GM21723 (cell line): ENCODE results near the gene LRP6.
"Not testable (repeated sequence)": the region's sequence is repeated elsewhere in the genome, so short reads cannot be mapped to it uniquely, and the experiment has no call there.

ENCODE experiments used
- ATAC-seq: cut with Tn5 transposase; IDR thresholded peaks from one replicate; pipeline ENCODE4 v1.9.1; 2021; ENCODE audit warnings: mild to moderate bottlenecking, moderate library complexity; ENCODE audit not compliant: unreplicated experiment

Gene LRP6

GRCh38 chr12:12265571-12266388 is 1.1 kb downstream of the LRP6 start:
- no peak for ATAC-seq

GRCh38 chr12:12265035-12265434 is 1.8 kb downstream of the LRP6 start:
- ATAC-seq, result no peak

DNA sequence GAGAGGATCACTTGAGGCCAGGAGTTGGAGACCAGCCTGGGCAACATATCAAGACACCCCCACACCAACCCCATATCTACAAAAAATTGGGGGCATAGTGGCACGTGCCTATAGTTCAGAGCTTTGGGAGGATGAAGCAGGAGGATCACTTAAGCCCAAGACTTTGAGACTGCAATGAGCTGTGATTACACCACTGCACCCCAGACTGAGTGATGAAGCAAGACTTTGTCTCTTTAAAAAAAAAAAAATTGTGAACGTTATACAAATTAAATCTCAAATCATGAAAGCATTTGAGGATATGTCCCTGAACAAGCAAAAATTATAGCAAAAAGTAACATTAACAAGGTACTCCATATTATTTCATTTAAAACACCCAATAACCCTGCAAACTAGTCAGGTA is 2.9 kb downstream of the LRP6 start:
- no peak for ATAC-seq

DNA sequence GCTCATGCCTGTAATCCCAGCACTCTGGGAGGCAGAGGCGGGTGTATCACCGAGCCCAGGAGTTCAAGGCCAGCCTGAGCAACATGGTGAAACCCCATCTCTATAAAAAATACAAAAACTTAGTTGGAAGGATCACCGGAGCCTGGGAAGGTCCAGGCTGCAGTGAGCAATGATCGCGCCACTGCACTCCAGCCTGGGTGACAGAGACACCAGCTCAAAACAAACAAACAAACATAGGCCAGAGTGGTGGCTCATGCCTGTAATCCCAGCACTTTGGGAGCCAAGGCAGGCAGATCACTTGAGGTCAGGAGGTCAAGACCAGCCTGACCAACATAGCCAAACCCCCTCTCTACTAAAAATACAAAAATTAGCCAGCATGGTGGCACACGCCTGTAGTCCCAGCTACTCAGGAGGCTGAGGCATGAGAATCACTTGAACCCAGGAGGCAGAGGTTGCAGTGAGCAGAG is 10.5 kb downstream of the LRP6 start:
- not testable (repeated sequence) for ATAC-seq

GRCh38 chr12:12254553-12254952 is 12.3 kb downstream of the LRP6 start:
- no peak for ATAC-seq

DNA sequence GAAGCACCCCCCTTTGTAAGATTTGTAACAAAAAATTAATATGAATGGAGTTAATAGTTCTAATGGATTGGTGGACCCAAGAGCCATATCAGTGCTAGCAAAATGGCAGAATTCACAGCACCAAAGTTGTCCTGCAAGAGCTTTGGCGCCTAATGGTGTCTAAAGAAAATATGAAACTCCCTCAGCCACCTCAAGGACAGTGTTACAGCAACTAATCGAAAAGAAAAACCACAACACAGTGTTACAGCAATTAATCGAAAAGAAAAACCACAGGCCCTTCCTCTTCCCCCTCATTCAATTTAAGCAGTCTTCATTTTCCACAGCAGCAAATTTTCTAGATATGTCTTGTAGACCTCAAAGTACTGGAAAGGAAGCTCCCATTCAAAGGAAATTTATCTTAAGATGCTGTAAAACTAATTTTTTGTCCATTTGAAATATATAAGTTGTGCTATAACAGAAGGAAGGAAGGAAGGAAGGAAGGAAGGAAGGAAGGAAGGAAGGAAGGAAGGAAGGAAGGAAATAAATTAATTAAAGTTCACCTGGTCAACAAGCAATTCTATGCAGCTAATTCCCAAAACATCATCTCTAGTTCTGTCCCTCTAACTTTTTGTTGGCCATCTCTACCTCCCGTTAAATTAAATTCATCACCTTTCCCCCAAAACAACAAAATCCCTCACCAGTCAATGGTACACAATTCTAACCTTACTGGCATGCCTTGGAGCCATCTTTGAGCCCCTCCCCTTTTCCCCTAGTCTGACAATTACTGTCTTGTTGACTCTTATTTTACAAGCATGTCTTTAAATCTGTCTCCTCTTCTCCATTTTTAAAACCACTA is 17.4 kb downstream of the LRP6 start:
- no peak for ATAC-seq

- ATAC-seq, result no peak
These were observed 19.3 kb downstream of the LRP6 start for GRCh38 chr12:12247584-12247983.

GRCh38 chr12:12244341-12244740 is 22.5 kb downstream of the LRP6 start:
- no peak for ATAC-seq

GRCh38 chr12:12240662-12241340 is 26.0 kb downstream of the LRP6 start:
- no peak for ATAC-seq

DNA sequence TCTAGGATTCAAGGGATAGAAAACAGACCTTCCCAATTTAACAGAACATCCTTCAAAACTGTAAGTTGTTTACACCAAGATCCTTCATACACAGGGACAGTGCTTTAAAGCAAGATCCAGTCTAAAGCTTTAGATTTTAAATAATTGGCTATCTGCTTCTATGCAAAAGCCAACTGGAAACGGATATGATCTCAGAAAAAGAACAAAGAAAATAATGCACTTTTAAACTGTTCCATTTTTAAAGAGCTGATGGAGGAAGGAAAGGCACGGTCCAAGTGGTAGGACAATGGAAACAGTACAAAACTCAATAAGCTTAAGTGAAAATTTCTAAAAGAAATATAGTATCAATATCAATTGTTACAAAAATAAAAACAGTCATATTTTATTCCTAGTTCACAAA is 27.7 kb downstream of the LRP6 start:
- no peak for ATAC-seq

- ATAC-seq, result no peak
These were observed 28.2 kb downstream of the LRP6 start for GRCh38 chr12:12238605-12239004.

DNA sequence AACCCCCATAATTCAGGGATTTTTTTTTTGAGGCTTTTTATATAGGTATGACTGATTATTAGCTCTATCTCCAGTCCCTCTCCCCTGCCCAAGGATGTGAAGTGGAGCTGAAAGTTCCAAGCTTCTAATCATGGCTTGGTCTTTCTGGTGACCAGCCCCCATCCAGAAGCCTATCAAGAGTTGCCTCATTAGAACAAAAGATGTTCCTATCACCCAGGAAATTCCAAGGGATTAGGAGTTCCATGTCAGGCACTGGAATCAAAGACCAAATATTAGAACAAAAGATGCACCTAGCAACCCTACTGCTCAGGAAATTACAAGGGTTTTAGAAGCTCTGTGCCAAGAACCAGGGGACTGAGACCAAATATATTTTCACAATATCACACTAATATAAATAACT is 29.9 kb downstream of the LRP6 start:
- no peak for ATAC-seq

DNA sequence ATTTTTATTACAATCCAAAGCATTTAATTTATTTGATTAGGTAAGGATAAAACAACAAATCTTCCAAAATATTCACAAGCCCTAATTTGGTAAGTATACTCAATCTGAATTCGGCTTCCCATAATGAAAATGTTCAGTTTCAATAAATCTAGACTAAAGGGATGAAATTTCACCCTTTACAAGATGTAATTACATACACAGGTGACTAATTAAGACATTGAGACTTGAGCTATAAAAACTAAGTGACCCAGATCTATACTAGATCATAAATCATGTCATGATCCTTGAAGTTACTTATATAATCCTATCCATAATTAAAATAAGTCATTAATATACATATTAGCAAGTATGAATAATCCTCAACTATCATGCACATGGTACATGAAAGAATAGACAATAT is 36.6 kb downstream of the LRP6 start:
- ATAC-seq, result no peak

GRCh38 chr12:12229556-12230092 is 37.2 kb downstream of the LRP6 start:
- ATAC-seq, result no peak

DNA sequence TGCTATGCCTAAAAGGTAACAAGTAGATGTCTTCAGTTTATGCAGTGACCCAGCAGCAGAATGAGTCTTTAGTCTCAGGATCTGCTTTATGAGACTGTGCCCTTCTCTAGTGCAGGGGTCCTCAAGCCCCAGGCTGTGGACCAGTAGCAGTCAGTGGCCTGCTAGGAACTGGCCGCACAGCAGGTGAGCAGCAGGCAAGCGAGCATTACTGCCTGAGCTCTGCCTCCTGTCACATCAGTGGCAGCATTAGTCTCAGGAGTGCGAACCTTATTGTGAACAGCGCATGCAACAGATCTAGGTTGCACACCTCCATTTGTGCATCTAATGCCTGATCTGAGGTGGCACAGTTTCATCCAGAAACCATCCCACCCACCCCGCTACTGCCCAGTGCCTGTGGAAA is 38.4 kb downstream of the LRP6 start:
- no peak for ATAC-seq

- no peak for ATAC-seq
These were observed 40.7 kb downstream of the LRP6 start for GRCh38 chr12:12226187-12226586.

GRCh38 chr12:12224240-12224940 is 42.5 kb downstream of the LRP6 start:
- no peak for ATAC-seq

GRCh38 chr12:12221560-12221959 is 45.3 kb downstream of the LRP6 start:
- ATAC-seq, result no peak

DNA sequence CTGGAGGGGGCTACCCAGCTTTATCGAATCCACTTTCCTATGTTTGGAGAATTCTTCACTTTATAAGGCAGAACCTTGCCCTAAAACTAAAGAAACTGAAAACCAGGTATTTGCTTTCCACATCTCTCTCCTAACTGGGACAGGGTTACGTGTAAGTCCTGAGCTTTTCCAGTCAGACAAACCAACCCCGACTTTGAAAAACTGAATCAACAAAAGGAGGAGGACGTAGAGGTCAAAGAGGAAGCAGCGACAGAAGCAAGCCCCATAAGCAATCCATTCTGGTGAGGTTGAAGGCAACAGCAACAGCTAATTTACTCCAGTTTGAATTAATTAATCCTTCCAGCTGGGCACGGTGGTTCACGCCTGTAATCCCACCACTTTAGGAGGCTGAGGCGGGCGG is 47.2 kb downstream of the LRP6 start:
- no peak for ATAC-seq

- no peak for ATAC-seq
These were observed 49.9 kb downstream of the LRP6 start for GRCh38 chr12:12217018-12217359.
